Measurements from ENCODE around the gene MAPK14.

MAPK14 gene

GRCh38 chr6:36135053-36135731, 107.6 kb downstream of the MAPK14 start:
- no peak for DNase-seq (ENCODE audit: low read depth, low spot score)

GRCh38 chr6:36136034-36136433, 108.4 kb downstream of the MAPK14 start:
- no peak for DNase-seq (ENCODE audit: low read depth, low spot score)

- DNase-seq (ENCODE audit: low read depth, low spot score) = no peak
Measured at GRCh38 chr6:36136551-36136950, 108.9 kb downstream of the MAPK14 start.

DNA sequence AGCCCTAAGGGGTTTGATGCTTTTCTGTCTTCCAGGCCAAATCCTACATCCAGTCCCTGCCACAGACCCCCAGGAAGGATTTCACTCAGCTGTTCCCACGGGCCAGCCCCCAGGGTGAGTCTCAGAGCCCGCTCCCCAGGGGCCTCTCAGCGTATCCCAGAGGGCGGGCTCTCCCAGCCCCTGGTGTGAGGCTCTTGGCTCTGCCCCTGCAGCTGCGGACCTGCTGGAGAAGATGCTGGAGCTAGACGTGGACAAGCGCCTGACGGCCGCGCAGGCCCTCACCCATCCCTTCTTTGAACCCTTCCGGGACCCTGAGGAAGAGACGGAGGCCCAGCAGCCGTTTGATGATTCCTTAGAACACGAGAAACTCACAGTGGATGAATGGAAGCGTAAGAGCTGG, 111.1 kb downstream of the MAPK14 start:
- no peak for DNase-seq (ENCODE audit: low read depth, low spot score)

- no peak for DNase-seq (ENCODE audit: low read depth, low spot score)
Measured at GRCh38 chr6:36139431-36139830, 111.8 kb downstream of the MAPK14 start.

GRCh38 chr6:36139991-36140710, 112.5 kb downstream of the MAPK14 start:
- no peak for DNase-seq (ENCODE audit: low read depth, low spot score)

GRCh38 chr6:36141091-36141490, 113.5 kb downstream of the MAPK14 start:
- no peak for DNase-seq (ENCODE audit: low read depth, low spot score)

- no peak for DNase-seq (ENCODE audit: low read depth, low spot score)
Measured at GRCh38 chr6:36141961-36142360, 114.4 kb downstream of the MAPK14 start.

DNA sequence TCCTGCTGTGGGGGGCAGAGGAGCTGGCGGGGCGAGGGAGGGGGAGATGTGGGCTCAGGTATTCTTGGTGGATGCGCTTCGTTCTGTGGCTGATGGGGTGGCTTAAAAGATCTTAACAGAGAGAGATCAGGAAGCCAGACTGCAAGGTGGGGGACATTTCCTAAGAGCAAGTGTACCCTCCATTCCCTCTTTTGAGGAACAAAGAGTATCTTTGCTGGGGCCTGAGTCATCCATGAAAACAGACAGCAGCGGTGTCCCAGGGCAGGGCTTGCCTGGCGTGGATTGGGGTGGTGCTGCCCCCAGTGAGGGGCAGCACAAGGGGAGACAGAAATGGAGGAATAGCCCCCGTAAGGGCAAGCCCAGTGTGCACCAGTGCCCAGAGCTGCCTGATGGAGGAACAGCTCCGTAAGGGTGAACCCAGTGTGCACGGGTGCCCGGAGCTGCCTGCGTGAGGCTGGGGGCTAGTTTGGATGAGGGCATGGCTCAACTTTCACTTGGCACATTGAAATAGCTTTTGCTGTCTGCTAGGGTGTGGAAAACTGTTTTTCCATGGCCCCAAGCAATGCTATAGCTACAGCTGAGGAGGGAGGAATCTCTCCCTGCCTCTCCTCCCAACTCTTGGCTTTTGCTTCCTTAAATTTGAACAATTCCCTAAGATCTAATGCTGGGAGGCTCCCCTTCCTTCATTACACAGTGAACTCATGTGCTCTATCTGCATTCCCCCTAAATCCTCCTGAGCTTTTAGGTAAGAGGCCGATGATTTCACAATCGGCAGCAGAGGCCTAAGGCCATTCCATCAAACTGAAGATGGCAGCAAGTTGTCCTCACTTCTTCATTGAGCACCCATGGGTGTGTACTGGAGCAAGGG, 115.6 kb downstream of the MAPK14 start:
- no peak for DNase-seq (ENCODE audit: low read depth, low spot score)

DNA sequence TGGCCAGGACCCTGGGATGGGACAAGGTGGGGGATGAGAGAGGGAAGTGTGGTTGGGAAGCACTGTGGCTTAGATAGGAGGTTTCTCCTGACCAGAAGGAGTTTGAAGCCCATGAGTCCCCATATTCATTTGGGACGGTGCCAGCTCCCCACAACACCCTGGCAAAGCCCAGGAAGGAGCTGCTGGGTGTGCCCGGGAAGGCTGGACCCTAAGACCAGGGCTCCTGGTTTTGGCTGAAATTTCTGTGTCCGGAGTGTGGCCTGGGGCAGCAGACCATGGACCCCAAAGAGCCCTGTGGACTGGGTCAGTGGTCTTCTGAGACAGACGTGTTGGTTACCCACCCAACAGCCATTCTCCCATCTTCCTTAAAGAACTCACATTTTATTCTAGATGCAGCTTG, 117.9 kb downstream of the MAPK14 start:
- DNase-seq (ENCODE audit: low read depth, low spot score) = no peak

DNA sequence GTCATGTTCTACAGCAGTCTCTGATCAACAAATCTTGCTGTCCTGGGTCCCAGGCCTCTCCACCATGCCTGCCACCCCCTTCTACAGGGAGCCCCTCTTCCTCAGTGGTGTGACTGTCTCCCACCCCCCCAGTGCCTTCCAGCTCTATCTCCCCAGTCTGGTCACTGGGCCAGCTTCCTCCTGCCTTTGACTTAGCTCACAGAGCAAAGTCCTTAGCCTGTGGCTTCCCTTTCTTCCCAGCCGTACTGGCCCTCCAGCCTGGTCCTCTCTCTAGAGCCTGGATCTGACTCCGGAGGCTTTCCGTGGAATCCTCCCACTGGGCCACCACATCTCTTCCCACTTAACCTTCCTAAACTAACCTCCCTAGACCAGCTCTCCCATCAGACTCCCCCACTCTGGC, 119.7 kb downstream of the MAPK14 start:
- no peak for DNase-seq (ENCODE audit: low read depth, low spot score)

- no peak for DNase-seq (ENCODE audit: low read depth, low spot score)
Measured at GRCh38 chr6:36149476-36149875, 121.9 kb downstream of the MAPK14 start.

- no peak for DNase-seq (ENCODE audit: low read depth, low spot score)
Measured at GRCh38 chr6:36150283-36150682, 122.7 kb downstream of the MAPK14 start.

- DNase-seq (ENCODE audit: low read depth, low spot score) = no peak
Measured at GRCh38 chr6:36154286-36154685, 126.7 kb downstream of the MAPK14 start.

- DNase-seq (ENCODE audit: low read depth, low spot score) = no peak
Measured at GRCh38 chr6:36155662-36156061, 128.1 kb downstream of the MAPK14 start.

- no peak for DNase-seq (ENCODE audit: low read depth, low spot score)
Measured at GRCh38 chr6:36160147-36160760, 132.6 kb downstream of the MAPK14 start.

Measured in brain pericyte (primary cell).